K562 (cell line): Measurements from ENCODE around the gene CALD1. TPM values are rescaled to one million over a fixed set of nuclear protein-coding genes. Genes with fewer than 3 reads are reported as not detected.

Experiments used
- ATAC-seq: fragments of 200-7000 bp; cut with Tn5 transposase; 3 replicates; pipeline ENCODE4 v1.9.1; 2020; ENCODE audit warnings: moderate library complexity
- BruUV-seq: library from RNA; stranded (reverse); fragments of 400-500 nt; replicated peaks from 2 replicates; lab custom pipeline; 2021; lab: Mats Ljungman, UMichigan
- CTCF ChIA-PET: fragments of 300-600 bp; formaldehyde crosslinking; extraction: SDS; loops from one replicate; lab custom pipeline; 2021; ENCODE audit warnings: low intra/inter-chr PET ratio; lab: Yijun Ruan, JAX
- POLR2A ChIA-PET: fragments of 300-600, 350-650 bp; sonication (Branson Sonifier 250); formaldehyde crosslinking; extraction: SDS; loops from one replicate; lab custom pipeline; 2021; ENCODE audit warnings: antibody characterized with exemption, inconsistent platforms; lab: Yijun Ruan, JAX
- DNase-seq, 4 experiments: peaks; one replicate each; pipeline versions ENCODE4 v3.0.0 to v3.0.0-alpha.2; 2011 to 2018; ENCODE audit warnings: low spot score in 3 of 4, mixed read lengths in 3 of 4; ENCODE audit errors: extremely low read depth in 1 of 4
- FAIRE-seq: peaks from 2 replicates; lab custom pipeline; 2011; peaks lifted over from hg19 to GRCh38; lab: Jason Lieb, UNC
- H2AFZ ChIP-seq: 2 replicates; pipeline ENCODE4 v1.6.0; 2011; ENCODE audit warnings: low read depth, low read length, control low read depth, inconsistent platforms
- H3K27ac ChIP-seq: fragments of 200-600 bp; 3 replicates; pipeline ENCODE4 v1.8.0; 2011; ENCODE audit warnings: low read depth, mild to moderate bottlenecking, control low read depth, inconsistent platforms, low read length, moderate library complexity, mixed read lengths; ENCODE audit errors: extremely low read depth
- H3K27me3 ChIP-seq, 2 experiments: fragments of 300-600 bp in 1 of 2; 2 replicates in 1 of 2; 3 replicates in 1 of 2; pipeline versions ENCODE4 v1.6.0 to v1.8.0; 2011; ENCODE audit warnings: inconsistent platforms in 2 of 2, low read length in 2 of 2, mild to moderate bottlenecking in 1 of 2, mixed read lengths in 1 of 2, moderate library complexity in 1 of 2; ENCODE audit not compliant: control insufficient read depth in 2 of 2, insufficient read depth in 2 of 2
- H3K36me3 ChIP-seq: fragments of 300-600 bp; 3 replicates; pipeline ENCODE4 v1.8.0; 2011; ENCODE audit warnings: mild to moderate bottlenecking, low read length, inconsistent platforms; ENCODE audit not compliant: control insufficient read depth, insufficient read depth
- H3K4me1 ChIP-seq, 2 experiments: fragments of 200-600 bp in 1 of 2; replicated peaks in 1 of 2; 2 replicates in 1 of 2; 3 replicates in 1 of 2; pipeline versions ENCODE4 v1.5.1 to v1.8.0; 2011; ENCODE audit warnings: inconsistent platforms in 2 of 2, low read length in 2 of 2, mild to moderate bottlenecking in 1 of 2, mixed read lengths in 1 of 2, moderate library complexity in 1 of 2; ENCODE audit not compliant: control insufficient read depth in 2 of 2, insufficient read depth in 2 of 2
- H3K4me2 ChIP-seq: 2 replicates; pipeline ENCODE4 v1.6.1; 2011; ENCODE audit warnings: low read length, control low read depth, inconsistent platforms, mixed read lengths; ENCODE audit not compliant: insufficient read depth
- H3K4me3 ChIP-seq: fragments of 200-600 bp; sonication (generic), shearing (Covaris generic); 2 replicates; pipeline ENCODE4 v1.5.1; 2016; ENCODE audit warnings: control low read depth, inconsistent platforms
- H3K79me2 ChIP-seq: fragments of 200-600 bp; 3 replicates; pipeline ENCODE4 v1.8.0; 2011; ENCODE audit warnings: low read length, inconsistent platforms; ENCODE audit not compliant: control insufficient read depth, insufficient read depth
- H3K9ac ChIP-seq, 2 experiments: 2 replicates each; pipeline versions ENCODE4 v1.6.0 to v1.6.1; 2011; ENCODE audit warnings: low read depth in 2 of 2, low read length in 2 of 2, control low read depth in 1 of 2, inconsistent platforms in 1 of 2, mild to moderate bottlenecking in 1 of 2, mixed read lengths in 1 of 2; ENCODE audit not compliant: insufficient read depth in 1 of 2
- H3K9me1 ChIP-seq: one replicate; pipeline ENCODE4 v1.6.0; 2011; ENCODE audit warnings: inconsistent platforms, mild to moderate bottlenecking, low read length, moderate library complexity; ENCODE audit not compliant: control insufficient read depth, insufficient read depth
- H3K9me3 ChIP-seq: replicated peaks from 2 replicates; pipeline ENCODE4 v1.5.1; 2011; ENCODE audit warnings: low read depth, low read length, inconsistent platforms; ENCODE audit not compliant: control insufficient read depth, insufficient read depth
- H4K20me1 ChIP-seq: replicated peaks from 2 replicates; pipeline ENCODE4 v1.6.1; 2011; ENCODE audit warnings: low read length, inconsistent platforms, mixed read lengths; ENCODE audit not compliant: control insufficient read depth, insufficient read depth
- ARID1B ChIP-seq: fragments of 450-650 bp; IDR thresholded peaks from 2 replicates; pipeline ENCODE4 v1.6.1; 2016; ENCODE audit warnings: antibody characterized with exemption, mild to moderate bottlenecking, inconsistent platforms
- CREB1 ChIP-seq, 2 experiments: sonication (generic) in 1 of 2; formaldehyde crosslinking in 1 of 2; IDR thresholded peaks; 2 replicates each; pipeline versions ENCODE4 v1.6.1 to v1.8.0; 2012 to 2022; ENCODE audit warnings: inconsistent platforms in 1 of 2, mild to moderate bottlenecking in 1 of 2, missing genetic modification reagents in 1 of 2, moderate library complexity in 1 of 2
- FOXJ2 ChIP-seq: fragments of 200-800 bp; sonication (Bioruptor generic); IDR thresholded peaks from 2 replicates; pipeline ENCODE4 v1.6.1; 2016; ENCODE audit warnings: missing genetic modification characterization, missing compliant biosample characterization
- IRF2 ChIP-seq: sonication (generic); formaldehyde crosslinking; IDR thresholded peaks from 2 replicates; pipeline ENCODE4 v1.8.1; 2022; ENCODE audit warnings: mild to moderate bottlenecking, missing genetic modification reagents
- LCOR ChIP-seq: sonication (generic); formaldehyde crosslinking; IDR thresholded peaks from 2 replicates; pipeline ENCODE4 v1.8.0; 2022; ENCODE audit warnings: mild to moderate bottlenecking, missing genetic modification reagents
- MCM2 ChIP-seq: fragments of 450-650 bp; IDR thresholded peaks from 2 replicates; pipeline ENCODE4 v1.6.1; 2017; ENCODE audit warnings: low read depth, mild to moderate bottlenecking
- ZNF253 ChIP-seq: fragments of 250-450 bp; sonication (Bioruptor Pico); conservative IDR thresholded peaks from 2 replicates; pipeline ENCODE4 v1.6.1; 2021; ENCODE audit warnings: mild to moderate bottlenecking
- ZNF277 ChIP-seq: fragments of 250-450 bp; sonication (Bioruptor Pico); IDR thresholded peaks from 2 replicates; pipeline ENCODE4 v1.8.0; 2022; ENCODE audit warnings: inconsistent platforms, mild to moderate bottlenecking, moderate library complexity, borderline replicate concordance
- ZNF589 ChIP-seq: fragments of 200-800 bp; sonication (Bioruptor generic); IDR thresholded peaks from 2 replicates; pipeline ENCODE4 v1.6.1; 2016; ENCODE audit warnings: low read depth, missing genetic modification characterization, missing compliant biosample characterization
- WGBS: fragments of 100-300 bp; shearing (Covaris generic); methylation state at CpG from one replicate; pipeline ENCODE4 v1.1.6; 2016; ENCODE audit warnings: low coverage, mixed read lengths; ENCODE audit not compliant: insufficient coverage; ENCODE audit errors: missing lambda C conversion rate; 5-methylcytosine and 5-hydroxymethylcytosine counted together
- in situ Hi-C: fragments of 300-500 bp; cut with MboI; formaldehyde crosslinking; loops from 4 replicates; pipeline ENCODE4 v1.15.0; 2018; ENCODE audit warnings: inconsistent platforms, mixed read lengths
- intact Hi-C: fragments of 100-400 bp; cut with micrococcal nuclease; formaldehyde crosslinking; loops from 2 replicates; pipeline ENCODE4 v1.14.2; 2022
- polyA plus RNA-seq, 8 experiments: library from polyadenylated mRNA; depleted of rRNA in 4 of 8; stranded (reverse) in 5 of 8; unstranded in 3 of 8; fragments of >200 nt; fragmentation: Nextera tagmentation in 2 of 8; fragmentation: Illumina TruSeq in 1 of 8; extraction: Ambion mirVana in 2 of 8; extraction: Trizol in 1 of 8; gene quantifications; 2 replicates each; pipeline versions ENCODE4 v1.2.1 to v1.2.3, GENCODE V29; 2011 to 2014; ENCODE audit warnings: inconsistent platforms in 1 of 8, missing spikeins in 1 of 8
- total RNA-seq, 7 experiments: library from RNA; depleted of rRNA in 6 of 7; stranded (reverse); fragments of >200 nt in 6 of 7; fragmentation: Illumina TruSeq in 2 of 7; extraction: Trizol in 2 of 7; gene quantifications; 2 replicates each; pipeline versions ENCODE4 v1.2.1 to v1.2.3, GENCODE V29; 2011 to 2021; ENCODE audit warnings: low replicate concordance in 1 of 7
- TF ChIP-seq, protein P1 (sequence below): conservative IDR thresholded peaks from 2 replicates; pipeline ENCODE4 v1.6.1; 2011; ENCODE audit warnings: low read depth, mild to moderate bottlenecking, low read length; ENCODE audit not compliant: control insufficient read depth

CALD1 gene
- total and polyA plus RNA-seq, 9 of the 15 experiments (the other 6 are each of a cell fraction or from before 2014, with no cell fraction given): 0.40 TPM; not detected in 8

- no peaks in the 10 kb centered on the region for H3K79me2 ChIP-seq
- H3K4me3 ChIP-seq: no peak overlapping the region
- peaks cover 6 to 36% of the 10 kb centered on the region in 2 experiments for H3K27me3 ChIP-seq
- H4K20me1 ChIP-seq: no peaks in the 10 kb centered on the region
- no peaks in the 10 kb centered on the region for H3K9me3 ChIP-seq
- in situ Hi-C loops: no loop called here
- no peaks in the 10 kb centered on the region for H3K36me3 ChIP-seq
- no peaks in the 10 kb centered on the region for H3K9me1 ChIP-seq
- no peak overlapping the region for H3K4me2 ChIP-seq
- H3K4me1 ChIP-seq: no peaks in the 10 kb centered on the region
- ATAC-seq (no peak; the same call in 2 of the 3 replicates), FAIRE-seq (no peak), DNase-seq (no peak)
- H3K27ac ChIP-seq: no peak overlapping the region
- no peak overlapping the region for H3K9ac ChIP-seq
- intact Hi-C loops: no loop called here
- BruUV-seq: no TSS peak
- ChIA-PET CTCF (no interaction called here), POLR2A (interaction anchor here (0.6 to 0.7 kb wide), 3 partner anchors 13 to 178 kb away, joined by 3 read pairs; no protein-coding TSS in a partner anchor)
- H2AFZ ChIP-seq: no peak overlapping the region
- WGBS: 2% methylated on average over 3 of the region's 3 CpGs
- no peak for TF ChIP-seq CREB1 (IDR thresholded peaks at IDR 0.05)
- TF ChIP-seq CREB1 (CRISPR knock-in tag; IDR thresholded peaks at IDR 0.05): no peak
- no peak for TF ChIP-seq MCM2
- TF ChIP-seq FOXJ2 (tag): no peak
- no peak for TF ChIP-seq LCOR
- TF ChIP-seq ZNF253 (CRISPR knock-in tag): no peak
- no peak for TF ChIP-seq ZNF589 (CRISPR knock-in tag)
- TF ChIP-seq, protein P1, sequence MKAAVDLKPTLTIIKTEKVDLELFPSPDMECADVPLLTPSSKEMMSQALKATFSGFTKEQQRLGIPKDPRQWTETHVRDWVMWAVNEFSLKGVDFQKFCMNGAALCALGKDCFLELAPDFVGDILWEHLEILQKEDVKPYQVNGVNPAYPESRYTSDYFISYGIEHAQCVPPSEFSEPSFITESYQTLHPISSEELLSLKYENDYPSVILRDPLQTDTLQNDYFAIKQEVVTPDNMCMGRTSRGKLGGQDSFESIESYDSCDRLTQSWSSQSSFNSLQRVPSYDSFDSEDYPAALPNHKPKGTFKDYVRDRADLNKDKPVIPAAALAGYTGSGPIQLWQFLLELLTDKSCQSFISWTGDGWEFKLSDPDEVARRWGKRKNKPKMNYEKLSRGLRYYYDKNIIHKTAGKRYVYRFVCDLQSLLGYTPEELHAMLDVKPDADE: no peak
- TF ChIP-seq ARID1B: no peak
- no peak for TF ChIP-seq ZNF277 (CRISPR knock-in tag)
- no peak for TF ChIP-seq IRF2 (CRISPR knock-in tag)
These were observed 8.3 kb upstream of the CALD1 start for GRCh38 chr7:134771111-134771510.
